Activated CD8-positive, alpha-beta memory T cell treated with anti-CD3 and anti-CD28 coated beads for 36 hours (primary cell): ENCODE results near the gene GOLT1A. TPM values are rescaled to one million over a fixed set of nuclear protein-coding genes. Genes with fewer than 3 reads are reported as not detected.

Experiments used
- CTCF ChIA-PET: fragments of 350-600 bp; sonication (Branson Sonifier 250); formaldehyde crosslinking; loops from one replicate; lab custom pipeline; 2021; ENCODE audit warnings: antibody characterized with exemption; lab: Charles Lee
- POLR2A ChIA-PET: fragments of 350-600 bp; sonication (Branson Sonifier 250); formaldehyde crosslinking; loops from one replicate; lab custom pipeline; 2021; ENCODE audit warnings: antibody characterized with exemption; lab: Charles Lee
- total RNA-seq, 2 experiments: library from RNA; stranded (reverse); gene quantifications; one replicate each; pipeline ENCODE4 v1.2.3, GENCODE V29; 2021

The GOLT1A gene
- total RNA-seq, 2 experiments from 2014 or later = not detected

GRCh38 chr1:204150702-204151551 lies 62.9 kb downstream of the GOLT1A start:
- POLR2A ChIA-PET = no interaction called here

GRCh38 chr1:204149635-204150565 lies 63.9 kb downstream of the GOLT1A start:
- ChIA-PET CTCF (interaction anchor here (1.1 to 2.1 kb wide), 2 partner anchors 20 to 56 kb away, joined by 7 to 8 read pairs; no protein-coding TSS in a partner anchor), POLR2A (no interaction called here)

More at GRCh38 chr1:204150702-204151551, 62.9 kb downstream of the GOLT1A start:
- CTCF ChIA-PET = interaction anchor here (1.1 to 2.1 kb wide), 2 partner anchors 21 to 55 kb away, joined by 7 to 8 read pairs; no protein-coding TSS in a partner anchor

GRCh38 chr1:204149107-204149506 lies 64.7 kb downstream of the GOLT1A start:
- ChIA-PET CTCF (no interaction called here), POLR2A (no interaction called here)

Other genes starting within 250 kb of the GOLT1A start
- gene SOX13, start 140.9 kb downstream of the GOLT1A start, total RNA-seq = 1 to 10 TPM; 2.0 to 2.6 TPM
- 1 to 10 TPM in 1 of 2 experiments, under 1 TPM in 1; 0.96 to 1.1 TPM for gene ETNK2, start 61.9 kb downstream of the GOLT1A start, total RNA-seq
- not detected for gene REN, start 47.7 kb downstream of the GOLT1A start, total RNA-seq
- gene KISS1, start 17.5 kb downstream of the GOLT1A start, total RNA-seq = not detected
- under 1 TPM; 0.23 to 0.25 TPM for gene PLEKHA6, start 145.9 kb upstream of the GOLT1A start, total RNA-seq
- gene PPP1R15B, start 197.8 kb upstream of the GOLT1A start, total RNA-seq = 10 to 100 TPM; 72.8 to 75.8 TPM